BJ (cell line): ENCODE measurements around the gene TMEM120B. TPM values are rescaled to one million over a fixed set of nuclear protein-coding genes. Genes with fewer than 3 reads are reported as not detected.

Experiments used
- CTCF ChIA-PET: fragments of 350-600 bp; formaldehyde crosslinking; extraction: SDS; loops from one replicate; lab custom pipeline; 2021; ENCODE audit warnings: antibody characterized with exemption, inconsistent platforms; lab: Yijun Ruan, JAX
- POLR2A ChIA-PET: fragments of 300-600 bp; sonication (Branson Sonifier 250); formaldehyde crosslinking; extraction: SDS; loops from one replicate; lab custom pipeline; 2021; ENCODE audit warnings: antibody characterized with exemption; lab: Charles Lee
- DNase-seq: peaks from one replicate; pipeline ENCODE4 v3.0.0-alpha.2; 2011; ENCODE audit warnings: low read depth
- H3K27me3 ChIP-seq: 2 replicates; pipeline ENCODE4 v1.6.0; 2011; ENCODE audit warnings: low read length; ENCODE audit not compliant: control insufficient read depth, insufficient read depth
- H3K36me3 ChIP-seq: 2 replicates; pipeline ENCODE4 v1.5.1; 2011; ENCODE audit warnings: low read length; ENCODE audit not compliant: control insufficient read depth, insufficient read depth
- H3K4me3 ChIP-seq: 2 replicates; pipeline ENCODE4 v1.5.1; 2011; ENCODE audit warnings: low read depth, mild to moderate bottlenecking, control low read depth, low read length
- polyA plus RNA-seq: library from polyadenylated mRNA; depleted of rRNA; stranded (reverse); fragments of >200 nt; gene quantifications from 2 replicates; pipeline ENCODE4 v1.2.3, GENCODE V29; 2011
- TF ChIP-seq, protein P1 (sequence below): IDR thresholded peaks from 2 replicates; pipeline ENCODE4 v1.5.1; 2011; ENCODE audit warnings: low read depth, mild to moderate bottlenecking, control low read depth, inconsistent platforms, low read length, moderate library complexity; ENCODE audit not compliant: insufficient read depth

Gene TMEM120B
- polyA plus RNA-seq, 1 experiment, result 11.4 TPM

DNA sequence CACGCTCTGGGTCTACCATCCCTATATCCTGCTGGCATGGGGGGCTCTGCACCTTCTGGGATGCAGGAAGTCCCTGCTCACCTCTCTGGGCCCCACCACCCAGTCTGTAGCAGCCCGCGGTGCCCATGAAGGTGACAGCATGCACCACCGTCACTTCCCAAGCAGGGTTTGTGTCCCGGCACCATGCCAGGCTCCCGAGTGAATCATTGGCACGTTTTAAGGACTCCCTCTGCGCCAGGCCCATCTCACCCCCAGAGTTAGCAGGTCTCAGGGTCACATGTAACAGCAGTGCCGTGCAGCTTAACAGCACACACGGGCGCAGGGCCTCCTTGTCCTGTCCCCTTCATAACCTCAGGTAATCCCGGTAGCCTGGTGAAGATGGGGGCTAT lies 111.2 kb downstream of the TMEM120B start:
- Histone ChIP-seq H3K27me3 (no peaks in the 10 kb centered on the region), H3K4me3 (no peak overlapping the region), H3K36me3 (peaks cover 58% of the 10 kb centered on the region)
- TF ChIP-seq, protein P1, sequence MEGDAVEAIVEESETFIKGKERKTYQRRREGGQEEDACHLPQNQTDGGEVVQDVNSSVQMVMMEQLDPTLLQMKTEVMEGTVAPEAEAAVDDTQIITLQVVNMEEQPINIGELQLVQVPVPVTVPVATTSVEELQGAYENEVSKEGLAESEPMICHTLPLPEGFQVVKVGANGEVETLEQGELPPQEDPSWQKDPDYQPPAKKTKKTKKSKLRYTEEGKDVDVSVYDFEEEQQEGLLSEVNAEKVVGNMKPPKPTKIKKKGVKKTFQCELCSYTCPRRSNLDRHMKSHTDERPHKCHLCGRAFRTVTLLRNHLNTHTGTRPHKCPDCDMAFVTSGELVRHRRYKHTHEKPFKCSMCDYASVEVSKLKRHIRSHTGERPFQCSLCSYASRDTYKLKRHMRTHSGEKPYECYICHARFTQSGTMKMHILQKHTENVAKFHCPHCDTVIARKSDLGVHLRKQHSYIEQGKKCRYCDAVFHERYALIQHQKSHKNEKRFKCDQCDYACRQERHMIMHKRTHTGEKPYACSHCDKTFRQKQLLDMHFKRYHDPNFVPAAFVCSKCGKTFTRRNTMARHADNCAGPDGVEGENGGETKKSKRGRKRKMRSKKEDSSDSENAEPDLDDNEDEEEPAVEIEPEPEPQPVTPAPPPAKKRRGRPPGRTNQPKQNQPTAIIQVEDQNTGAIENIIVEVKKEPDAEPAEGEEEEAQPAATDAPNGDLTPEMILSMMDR, result no peak
- POLR2A ChIA-PET, result no interaction called here
- CTCF ChIA-PET, result interaction anchor here (0.8 to 3.8 kb wide), 2 partner anchors 12 to 29 kb away, joined by 3 to 23 read pairs; partner anchors contain the start of gene RHOF
- DNase-seq, result no peak

DNA sequence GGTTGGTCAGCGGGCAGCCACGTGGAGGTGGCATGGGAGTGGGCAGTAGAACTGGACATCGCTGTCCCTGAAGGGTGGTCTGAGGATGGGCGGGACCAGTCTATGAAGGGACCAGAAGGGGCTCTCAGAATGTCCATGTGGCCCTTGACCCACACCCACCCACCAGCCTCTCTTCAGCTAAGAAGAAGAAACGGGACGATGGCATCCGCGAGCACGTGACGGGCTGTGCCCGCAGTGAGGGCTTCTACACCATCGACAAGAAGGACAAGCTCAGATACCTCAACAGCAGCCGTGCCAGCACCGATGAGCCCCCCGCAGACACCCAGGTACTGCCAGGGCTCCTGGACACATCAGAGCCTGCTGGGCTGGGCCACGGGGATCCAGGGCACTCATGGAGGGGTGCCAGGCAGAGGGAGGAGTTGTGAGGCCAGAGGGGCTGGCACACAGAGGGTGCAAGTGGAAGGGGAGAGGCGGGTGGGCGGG lies 112.5 kb downstream of the TMEM120B start:
- ChIA-PET POLR2A (no interaction called here), CTCF (interaction anchor here (3.8 to 4.7 kb wide), 2 partner anchors 13 to 30 kb away, joined by 23 to 26 read pairs; partner anchors contain the start of gene RHOF)
- Histone ChIP-seq H3K4me3 (no peak overlapping the region), H3K27me3 (no peaks in the 10 kb centered on the region), H3K36me3 (peaks cover 58% of the 10 kb centered on the region)
- TF ChIP-seq, protein P1, result no peak
- DNase-seq, result no peak

DNA sequence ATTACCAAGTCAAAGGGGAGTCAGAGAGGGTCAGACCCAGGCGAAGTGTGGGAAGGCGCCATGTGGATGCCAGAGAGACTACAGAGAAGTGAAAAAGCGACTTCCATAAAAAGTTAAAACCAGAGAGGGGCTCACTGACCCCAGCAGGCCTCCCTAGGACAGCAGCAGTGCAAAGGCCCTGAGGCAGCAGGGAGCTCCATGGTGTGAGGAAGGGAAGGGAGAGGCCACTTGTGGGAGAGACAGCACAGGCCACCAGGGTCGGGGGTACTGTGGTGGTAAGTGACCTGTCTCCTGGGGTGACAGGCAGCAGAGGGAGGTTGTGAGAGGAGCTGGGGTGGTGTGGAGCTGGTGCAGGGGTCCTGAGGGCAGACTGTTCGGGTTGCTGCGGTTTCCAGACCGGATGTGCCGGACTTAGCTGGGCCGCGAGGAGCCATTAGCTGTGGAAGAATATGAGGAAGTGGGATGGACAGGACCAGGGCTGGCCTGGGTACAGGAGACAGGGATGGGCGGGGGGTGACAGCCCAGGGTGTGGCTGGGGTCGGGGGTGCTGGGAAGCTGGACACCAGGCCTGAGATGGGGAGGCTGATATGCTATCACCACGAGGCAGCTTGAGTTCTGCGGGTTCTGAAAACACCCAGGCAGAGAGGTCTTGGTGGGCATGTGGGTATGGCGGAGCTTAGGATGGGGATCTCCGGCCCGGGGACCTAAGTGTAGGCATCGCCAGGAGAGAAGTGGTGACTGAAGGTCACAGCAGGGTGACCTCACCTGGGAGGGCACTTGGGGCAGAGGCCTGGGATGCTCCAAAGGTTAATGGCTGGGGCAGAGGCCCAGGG lies 114.0 kb downstream of the TMEM120B start:
- TF ChIP-seq, protein P1, result no peak
- H3K4me3 ChIP-seq, result no peak overlapping the region
- CTCF ChIA-PET, result interaction anchor here (2.3 to 4.7 kb wide), 3 partner anchors 11 to 32 kb away, joined by 14 to 26 read pairs (median 23); partner anchors contain the start of gene RHOF
- H3K36me3 ChIP-seq, result peaks cover 56% of the 10 kb centered on the region
- DNase-seq, result no peak
- POLR2A ChIA-PET, result no interaction called here
- H3K27me3 ChIP-seq, result no peaks in the 10 kb centered on the region

DNA sequence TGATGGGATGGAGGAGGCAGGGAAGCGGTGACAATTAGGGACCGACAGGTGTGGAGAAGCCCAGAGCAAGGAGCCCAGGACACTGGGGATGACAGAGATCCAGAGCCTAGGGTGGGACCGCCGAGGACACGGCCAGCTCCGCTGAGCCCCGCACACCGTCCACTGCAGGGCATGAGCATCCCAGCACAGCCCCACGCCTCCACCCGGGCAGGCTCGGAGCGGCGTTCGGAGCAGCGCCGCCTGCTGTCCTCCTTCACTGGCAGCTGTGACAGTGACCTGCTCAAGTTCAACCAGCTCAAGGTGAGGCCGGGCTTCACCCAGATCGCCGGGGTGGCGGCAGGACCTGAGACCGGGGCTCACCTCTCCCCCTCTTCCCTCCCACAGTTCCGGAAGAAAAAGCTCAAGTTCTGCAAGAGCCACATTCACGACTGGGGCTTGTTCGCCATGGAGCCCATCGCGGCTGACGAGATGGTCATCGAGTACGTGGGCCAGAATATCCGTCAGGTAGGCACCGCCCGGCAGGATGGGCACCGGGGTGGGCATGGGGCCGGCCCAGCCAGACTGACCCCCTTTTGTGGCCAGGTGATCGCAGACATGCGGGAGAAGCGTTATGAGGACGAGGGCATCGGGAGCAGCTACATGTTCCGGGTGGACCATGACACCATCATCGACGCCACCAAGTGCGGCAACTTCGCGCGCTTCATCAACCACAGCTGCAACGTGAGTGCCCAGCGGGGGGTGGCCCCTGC lies 115.0 kb downstream of the TMEM120B start:
- CTCF ChIA-PET, result interaction anchor here (1.2 to 4.7 kb wide), 4 partner anchors 10 to 33 kb away, joined by 6 to 26 read pairs (median 18); partner anchors contain the start of gene RHOF
- H3K36me3 ChIP-seq, result peaks cover 55% of the 10 kb centered on the region

More for the DNA sequence above, 115.0 kb downstream of the TMEM120B start:
- no peak for DNase-seq
- POLR2A ChIA-PET, result no interaction called here
- TF ChIP-seq, protein P1, result no peak
- Histone ChIP-seq H3K27me3 (no peaks in the 10 kb centered on the region), H3K4me3 (no peak overlapping the region)
